HG03460 (cell line): ENCODE results near the gene CCZ1.
"Not testable (repeated sequence)": the region's sequence is repeated elsewhere in the genome, so short reads cannot be mapped to it uniquely, and the experiment has no call there.

Experiments used
- ATAC-seq: cut with Tn5 transposase; IDR thresholded peaks from one replicate; pipeline ENCODE4 v1.9.1; 2021; ENCODE audit not compliant: unreplicated experiment

CCZ1 gene

GRCh38 chr7:5904726-5905125 lies 6.2 kb downstream of the CCZ1 start:
- ATAC-seq = not testable (repeated sequence)

DNA sequence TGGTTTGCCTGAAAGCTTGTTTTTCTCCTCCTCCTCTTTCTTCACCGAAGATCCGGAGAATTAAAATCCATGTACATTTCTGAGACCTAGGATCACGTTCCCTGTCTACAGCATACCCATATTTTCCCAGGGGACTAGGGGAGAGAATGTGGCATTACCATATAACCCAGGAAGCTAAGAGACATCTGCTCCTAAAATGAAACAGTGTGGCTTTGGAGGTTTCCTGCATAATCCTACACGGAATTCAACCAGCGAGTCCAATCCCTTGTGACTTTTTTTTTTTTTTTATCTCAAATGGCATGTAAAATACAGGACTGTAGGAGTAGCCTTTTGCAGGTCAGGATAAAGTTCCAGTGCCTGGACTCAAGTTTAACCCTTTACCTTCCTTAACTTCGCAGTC lies 10.3 kb downstream of the CCZ1 start:
- ATAC-seq = not testable (repeated sequence)

GRCh38 chr7:5916529-5916928 lies 18.0 kb downstream of the CCZ1 start:
- ATAC-seq = not testable (repeated sequence)

GRCh38 chr7:5924180-5924579 lies 25.6 kb downstream of the CCZ1 start:
- not testable (repeated sequence) for ATAC-seq

GRCh38 chr7:5924630-5925029 lies 26.1 kb downstream of the CCZ1 start:
- not testable (repeated sequence) for ATAC-seq

- not testable (repeated sequence) for ATAC-seq
Measured at GRCh38 chr7:5926263-5926870, 27.8 kb downstream of the CCZ1 start.

DNA sequence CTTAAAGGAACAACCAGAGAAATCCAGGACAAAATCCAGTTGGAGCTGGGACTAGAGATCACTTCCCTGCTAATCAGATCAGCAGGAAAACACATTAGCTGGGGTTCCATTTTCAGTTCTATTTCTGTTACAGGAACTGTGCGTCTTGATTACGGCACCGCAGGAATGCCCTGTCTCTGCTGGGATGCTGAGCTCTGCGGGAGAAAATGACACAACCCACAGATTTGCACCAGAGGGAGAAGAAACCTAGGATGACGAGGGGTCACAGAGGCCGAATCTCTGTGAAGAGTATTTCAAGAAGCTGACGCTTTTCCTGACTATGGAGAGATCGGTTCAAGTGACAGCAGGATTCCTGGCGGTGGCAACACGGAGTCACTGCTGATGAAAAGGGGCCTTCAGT lies 31.8 kb downstream of the CCZ1 start:
- ATAC-seq = not testable (repeated sequence)

- not testable (repeated sequence) for ATAC-seq
Measured at GRCh38 chr7:5931250-5931649, 32.7 kb downstream of the CCZ1 start.

GRCh38 chr7:5931905-5932644 lies 33.5 kb downstream of the CCZ1 start:
- ATAC-seq = not testable (repeated sequence)

DNA sequence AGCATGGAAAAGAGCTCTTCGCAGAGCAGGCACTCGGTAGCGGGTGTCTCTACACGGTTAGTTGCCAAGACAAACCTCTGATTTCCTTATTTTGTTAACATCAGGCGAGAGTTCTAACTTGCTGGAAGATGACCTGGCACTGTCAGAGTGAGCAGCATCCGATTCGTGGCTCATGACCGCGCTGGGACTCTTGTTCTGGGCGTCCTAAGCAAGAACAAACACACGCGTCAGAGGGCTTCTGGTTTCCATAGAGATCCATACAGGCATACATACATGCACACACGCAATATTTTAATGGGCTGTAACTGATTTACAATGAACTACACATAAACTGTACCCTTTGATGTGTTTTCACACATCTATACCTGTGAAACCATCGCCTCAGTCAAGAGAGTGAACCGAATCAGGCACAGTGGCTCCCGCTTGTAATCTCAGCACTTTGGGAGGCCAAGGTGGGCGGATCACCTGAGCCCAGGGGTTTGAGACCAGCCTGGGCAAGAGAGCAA lies 36.5 kb downstream of the CCZ1 start:
- not testable (repeated sequence) for ATAC-seq

GRCh38 chr7:5963205-5963604 lies 64.7 kb downstream of the CCZ1 start:
- ATAC-seq = not testable (repeated sequence)

GRCh38 chr7:5963810-5964209 lies 65.3 kb downstream of the CCZ1 start:
- ATAC-seq = not testable (repeated sequence)

GRCh38 chr7:5970347-5970911 lies 71.9 kb downstream of the CCZ1 start, which contains the start of gene RSPH10B:
Gene RSPH10B (minus strand): TSS chr7:5970689. CDS start chr7:5967116, 3,573 bp downstream.
- not testable (repeated sequence) for ATAC-seq

- not testable (repeated sequence) for ATAC-seq
Measured at GRCh38 chr7:5973580-5973979, 75.0 kb downstream of the CCZ1 start.
